CD1c-positive myeloid dendritic cell (primary cell): ENCODE results near the gene POU2AF2.
"Not testable (repeated sequence)": the region's sequence is repeated elsewhere in the genome, so short reads cannot be mapped to it uniquely, and the experiment has no call there.

Experiments
- DNase-seq: peaks from one replicate; pipeline ENCODE4 v3.0.0-alpha.2; 2016; ENCODE audit errors: extremely low spot score

POU2AF2 gene

GRCh38 chr11:111258046-111258445 lies 12.5 kb downstream of the POU2AF2 start:
- DNase-seq = no peak

- DNase-seq = no peak
Observed at GRCh38 chr11:111259896-111260295, 14.4 kb downstream of the POU2AF2 start.

DNA sequence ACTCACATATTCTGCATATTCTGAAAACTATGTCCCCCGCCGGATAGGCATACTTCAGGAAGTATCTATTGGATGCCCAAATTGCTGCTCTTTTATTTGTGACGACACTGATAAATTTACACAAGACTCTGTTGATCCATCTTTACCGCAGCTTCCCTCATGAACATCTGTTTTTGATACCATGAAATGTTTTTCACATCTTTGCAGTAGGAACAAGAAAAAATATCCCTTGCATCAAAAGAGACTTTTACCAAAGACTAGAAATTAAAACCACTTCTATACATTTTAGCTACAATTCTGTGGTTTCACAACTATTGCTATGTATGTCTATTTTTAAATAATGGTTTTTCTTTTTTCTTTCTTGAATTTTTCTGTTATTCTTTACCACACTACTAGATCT lies 15.3 kb downstream of the POU2AF2 start:
- no peak for DNase-seq

DNA sequence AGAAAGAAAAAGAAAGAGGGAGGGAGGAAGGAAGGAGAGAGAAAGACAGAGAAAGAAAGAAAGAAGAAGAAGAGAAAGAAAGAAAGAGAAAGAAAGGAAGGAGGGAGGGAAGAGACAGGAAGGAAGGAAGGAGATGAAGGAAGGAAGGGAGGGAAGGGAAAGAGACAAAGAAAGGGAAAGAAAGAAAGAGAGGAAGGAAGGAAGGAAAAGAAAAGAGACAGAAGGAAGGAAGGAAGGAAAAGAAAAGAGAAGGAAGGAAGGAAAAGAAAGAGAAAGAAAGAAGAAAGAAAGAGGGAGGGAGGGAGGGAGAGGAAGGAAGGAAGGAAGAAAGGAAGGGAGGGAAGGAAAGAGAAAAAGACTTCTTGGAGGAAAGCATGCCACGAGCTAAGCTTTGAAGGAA lies 19.1 kb downstream of the POU2AF2 start:
- DNase-seq = no peak

- no peak for DNase-seq
Observed at GRCh38 chr11:111265421-111265820, 19.9 kb downstream of the POU2AF2 start.

- not testable (repeated sequence) for DNase-seq
Observed at GRCh38 chr11:111268303-111268702, 22.8 kb downstream of the POU2AF2 start.

GRCh38 chr11:111269146-111269868 lies 23.8 kb downstream of the POU2AF2 start:
- DNase-seq = no peak

DNA sequence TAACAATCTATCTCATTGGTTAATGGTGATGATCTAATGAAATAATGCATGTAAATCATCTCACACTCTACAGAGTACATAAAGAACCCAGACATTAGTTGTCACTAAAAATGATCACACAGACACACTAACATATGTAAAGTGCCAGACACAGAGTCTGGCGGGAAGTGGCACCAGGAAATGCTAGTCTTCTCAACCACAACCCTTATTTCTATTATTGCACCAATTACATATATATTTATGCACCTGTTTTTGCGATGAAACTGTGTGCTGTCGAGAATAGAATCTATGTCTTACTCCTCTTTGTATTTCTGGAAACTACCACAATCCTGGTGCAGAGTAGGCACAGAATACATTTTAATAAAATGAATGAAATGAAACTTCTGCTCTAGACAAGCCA lies 26.9 kb downstream of the POU2AF2 start:
- no peak for DNase-seq

GRCh38 chr11:111282562-111283075 lies 37.1 kb downstream of the POU2AF2 start:
- no peak for DNase-seq

DNA sequence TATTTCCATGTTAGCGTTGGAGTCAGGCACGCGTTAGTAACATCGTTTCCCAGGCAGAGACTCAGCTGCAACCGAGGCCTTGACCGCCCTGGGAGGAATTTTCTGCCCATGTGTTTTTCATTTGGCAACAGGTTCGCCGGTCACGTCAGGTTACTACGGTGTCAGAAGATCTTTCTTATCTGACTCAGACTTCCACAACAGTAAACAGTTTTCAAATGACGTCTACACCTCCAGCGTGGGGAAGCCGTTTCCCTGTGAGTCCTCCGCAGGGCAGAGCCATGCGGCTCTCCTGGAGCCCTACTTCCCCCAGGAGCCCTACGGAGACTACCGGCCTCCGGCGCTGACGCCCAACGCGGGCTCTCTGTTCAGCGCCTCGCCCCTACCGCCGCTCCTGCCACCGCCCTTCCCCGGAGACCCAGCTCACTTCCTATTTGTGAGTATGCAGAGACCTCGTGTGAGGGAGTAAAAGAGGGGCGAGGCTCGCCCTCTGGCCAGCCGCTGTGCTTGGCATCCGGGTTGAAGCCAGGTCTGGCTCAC lies 38.5 kb downstream of the POU2AF2 start:
- no peak for DNase-seq

DNA sequence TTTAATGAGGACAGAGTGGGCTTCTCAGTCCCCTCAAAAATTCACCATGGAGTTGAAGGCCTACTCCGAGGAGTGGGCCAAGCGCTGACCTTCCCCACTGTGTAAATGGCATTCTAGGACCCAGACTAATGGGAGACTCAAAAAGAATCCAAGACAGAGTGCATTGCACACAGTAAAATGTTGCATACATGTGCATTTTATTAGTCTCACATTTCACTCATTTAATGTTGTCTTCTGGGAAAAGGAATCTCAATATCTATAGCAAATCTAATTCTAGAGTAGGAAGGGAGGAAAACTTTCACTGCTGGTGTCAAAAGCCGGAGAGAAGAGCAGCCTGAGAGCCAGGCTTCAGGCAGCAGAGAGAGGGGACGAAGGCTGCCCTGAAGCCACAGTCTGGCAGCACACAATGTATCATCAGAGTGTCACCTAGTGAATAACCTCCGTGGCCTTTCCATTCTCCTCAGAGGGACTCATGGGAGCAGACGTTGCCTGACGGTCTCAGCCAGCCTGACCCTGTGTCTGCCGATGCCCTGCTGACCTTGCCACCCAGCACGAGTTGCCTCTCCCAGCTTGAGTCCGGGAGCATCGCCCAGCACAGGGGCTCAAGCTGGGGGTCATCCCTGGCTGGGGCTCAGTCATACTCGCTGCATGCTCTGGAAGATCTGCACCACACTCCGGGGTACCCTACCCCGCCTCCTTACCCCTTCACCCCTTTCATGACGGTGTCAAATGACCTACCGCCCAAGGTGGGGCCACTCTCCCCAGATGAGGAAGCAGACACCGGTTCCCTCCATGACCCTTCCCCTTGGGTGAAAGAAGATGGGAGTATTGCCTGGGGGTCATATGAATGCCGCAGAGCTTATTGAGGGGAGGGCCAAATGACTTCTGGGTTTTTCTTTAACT lies 39.9 kb downstream of the POU2AF2 start:
- DNase-seq = no peak

DNA sequence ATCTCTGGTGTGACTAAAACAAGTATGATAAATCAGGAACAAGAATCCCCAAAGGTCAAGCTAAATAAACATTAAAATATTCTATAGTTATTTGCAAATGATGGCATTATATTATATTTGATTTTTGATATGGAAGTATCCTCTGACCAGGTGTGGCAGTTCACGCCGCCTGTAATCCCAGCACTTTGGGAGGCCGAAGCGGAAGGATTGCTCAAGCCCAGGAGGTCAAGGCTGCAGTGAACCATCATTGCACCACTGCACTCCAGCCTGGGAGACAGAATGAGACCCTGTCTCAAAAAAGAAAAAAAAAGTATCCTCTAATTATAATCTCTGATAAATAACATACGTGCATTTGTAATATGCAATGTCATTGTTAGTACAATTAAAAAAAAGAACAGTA lies 46.2 kb downstream of the POU2AF2 start:
- no peak for DNase-seq

DNA sequence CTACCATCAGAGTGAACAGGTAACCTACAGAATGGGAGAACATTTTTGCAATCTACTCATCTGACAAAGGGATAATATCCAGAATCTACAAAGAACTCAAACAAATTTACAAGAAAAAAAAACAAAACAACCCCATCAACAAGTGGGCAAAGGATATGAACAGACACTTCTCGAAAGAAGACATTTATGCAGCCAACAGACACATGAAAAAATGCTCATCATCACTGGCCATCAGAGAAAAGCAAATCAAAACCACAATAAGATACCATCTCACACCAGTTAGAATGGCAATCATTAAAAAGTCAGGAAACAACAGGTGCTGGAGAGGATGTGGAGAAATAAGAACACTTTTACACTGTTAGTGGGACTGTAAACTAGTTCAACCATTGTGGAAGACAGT lies 46.9 kb downstream of the POU2AF2 start:
- not testable (repeated sequence) for DNase-seq

DNA sequence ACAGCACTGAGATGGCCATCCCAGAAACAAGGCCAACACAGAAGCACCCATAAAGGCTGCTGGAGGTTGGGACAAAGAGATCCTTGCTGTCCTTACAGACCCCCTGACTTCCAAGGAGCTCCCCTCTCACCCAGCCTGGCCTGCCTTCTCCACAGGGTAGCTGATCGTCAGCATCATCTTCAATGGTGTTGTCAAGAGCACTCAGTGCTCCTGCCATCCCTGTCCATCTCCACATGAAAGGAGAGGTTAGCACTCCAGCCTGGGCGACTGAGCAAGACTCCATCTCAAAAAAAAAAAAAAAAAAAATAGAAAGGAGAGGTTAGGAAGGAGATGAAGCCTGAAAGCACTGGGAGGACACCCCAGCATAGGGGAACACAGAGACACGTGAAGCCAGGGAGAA lies 50.7 kb downstream of the POU2AF2 start:
- DNase-seq = no peak

DNA sequence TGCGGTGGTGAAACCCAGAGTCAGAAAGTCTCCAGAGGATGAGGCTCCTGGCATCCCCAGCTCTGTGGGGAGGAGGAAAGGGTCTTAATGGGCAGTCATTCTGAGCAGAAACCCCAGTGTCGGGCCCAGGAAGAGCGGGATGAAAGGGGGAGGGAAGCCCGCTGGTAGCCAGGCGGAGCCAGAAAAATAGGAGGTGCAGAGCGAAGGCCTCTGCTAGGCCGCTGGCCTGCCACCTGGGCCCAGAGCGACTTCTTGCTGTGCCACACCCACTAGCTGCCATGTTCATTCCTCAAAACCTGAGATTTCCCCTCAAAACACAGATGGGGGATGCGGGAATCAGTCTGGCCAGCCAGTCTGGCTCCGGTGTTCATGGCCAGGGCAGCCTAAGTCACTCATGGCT lies 52.2 kb downstream of the POU2AF2 start:
- no peak for DNase-seq

DNA sequence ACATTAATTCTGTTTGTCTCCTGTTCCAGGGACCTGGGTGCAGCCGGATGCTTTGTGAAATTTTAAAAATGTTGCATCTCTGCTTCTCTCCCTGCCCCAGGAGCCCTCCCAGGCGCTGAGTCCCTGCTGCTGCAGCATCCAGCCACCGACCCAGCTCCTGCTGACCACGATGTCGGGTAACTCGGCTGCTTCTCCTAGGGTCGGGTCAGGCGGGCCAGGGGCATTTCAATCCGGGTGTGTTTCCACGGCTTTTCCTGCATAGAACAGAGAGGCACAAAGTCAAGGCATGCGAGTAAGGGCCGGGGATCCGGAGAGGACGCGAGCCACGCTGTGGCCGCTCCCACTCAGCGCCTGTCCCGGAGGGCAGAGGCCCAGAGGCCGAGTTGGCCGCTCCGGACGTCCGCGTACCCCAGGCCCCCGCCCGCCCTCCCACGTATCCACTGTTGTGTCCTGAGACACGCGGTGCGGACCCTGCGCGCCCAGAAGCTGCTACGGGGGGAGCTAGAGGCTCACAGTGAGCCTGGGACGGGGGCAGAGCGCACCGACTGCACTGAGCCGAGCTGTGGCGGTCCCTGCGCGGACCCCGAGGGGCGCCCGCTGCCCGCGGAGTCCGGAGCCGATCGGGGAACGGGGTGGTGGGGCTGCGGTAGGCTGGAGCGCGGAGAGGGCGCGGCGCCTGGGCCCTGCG lies 53.0 kb downstream of the POU2AF2 start, which contains the start of gene POU2AF3:
Gene POU2AF3, plus strand, starts transcription at position 134 of the 688 bp plus-strand sequence. Its CDS starts 36 bp downstream, at position 170.
- no peak for DNase-seq

DNA sequence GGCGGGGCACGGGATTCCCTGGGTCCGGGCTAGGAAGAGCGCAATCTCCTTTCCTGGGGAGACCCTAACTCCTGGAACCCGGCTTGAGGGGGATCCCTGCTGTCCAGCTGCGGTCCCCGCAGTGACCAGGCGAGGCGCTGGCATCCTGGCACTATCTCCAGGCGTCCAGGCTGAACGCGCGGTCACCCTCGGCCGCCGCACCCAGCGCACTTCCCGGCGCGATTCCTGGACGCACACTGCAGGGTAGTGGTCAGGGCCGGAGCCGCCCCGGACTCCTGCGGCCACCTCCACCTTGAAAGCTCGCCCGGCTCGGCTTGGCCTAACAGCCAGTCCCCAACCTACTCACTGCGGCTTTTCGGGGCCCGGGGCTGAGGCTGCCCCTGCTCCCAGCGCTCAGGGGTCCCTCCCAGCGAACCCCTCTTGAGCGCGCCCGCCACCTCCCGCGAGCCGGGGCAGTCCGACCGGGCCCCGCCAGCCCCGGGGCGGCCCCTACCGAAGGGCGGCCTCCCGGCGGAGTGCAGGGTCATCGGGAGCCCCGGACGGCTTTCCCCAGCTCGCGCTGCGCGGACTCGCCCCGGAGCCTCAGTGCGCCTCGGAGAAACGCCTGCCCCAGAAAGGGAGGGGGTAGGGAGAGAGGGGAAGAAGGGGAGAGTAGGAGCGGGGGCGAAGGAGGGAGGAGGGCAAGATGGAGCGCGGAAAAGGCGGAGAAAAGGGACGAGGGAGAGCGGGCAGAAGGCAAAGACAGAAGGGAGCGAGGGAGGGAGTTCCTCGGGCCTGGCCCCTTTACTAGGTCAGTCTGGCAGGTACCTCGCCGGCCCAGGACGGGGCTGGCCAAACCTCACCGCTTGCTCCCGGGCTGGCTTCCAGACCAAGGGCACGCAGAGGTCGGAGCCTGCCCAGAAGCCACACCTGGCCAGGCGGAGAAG lies 53.8 kb downstream of the POU2AF2 start:
- no peak for DNase-seq

GRCh38 chr11:111300569-111300968 lies 55.0 kb downstream of the POU2AF2 start:
- no peak for DNase-seq

- no peak for DNase-seq
Observed at GRCh38 chr11:111301004-111301841, 55.7 kb downstream of the POU2AF2 start.

- no peak for DNase-seq
Observed at GRCh38 chr11:111301842-111302118, 56.3 kb downstream of the POU2AF2 start.
